Activated T-helper 17 cell treated with anti-CD3 and anti-CD28 coated beads, Interleukin-2, amount 50 U/mL, for 72 hours (primary cell): ENCODE results near the gene FAM43B. TPM values are rescaled to one million over a fixed set of nuclear protein-coding genes. Genes with fewer than 3 reads are reported as not detected.

Experiments used
- ATAC-seq: fragments of 150-1000 bp; cut with Tn5 transposase; replicated peaks from 2 replicates; pipeline ENCODE4 v1.10.0; 2021; ENCODE audit warnings: mild to moderate bottlenecking, moderate library complexity
- H3K27ac Mint-ChIP-seq: one replicate; pipeline ENCODE4 v1.8.0; 2022; ENCODE audit warnings: mixed read lengths
- H3K27me3 Mint-ChIP-seq: one replicate; pipeline ENCODE4 v1.8.0; 2022; ENCODE audit warnings: mixed read lengths
- H3K36me3 Mint-ChIP-seq: one replicate; pipeline ENCODE4 v1.8.0; 2022; ENCODE audit warnings: low read depth, mild to moderate bottlenecking, mixed read lengths
- H3K4me1 Mint-ChIP-seq: one replicate; pipeline ENCODE4 v1.8.0; 2022; ENCODE audit warnings: mixed read lengths
- H3K4me3 Mint-ChIP-seq: one replicate; pipeline ENCODE4 v1.8.0; 2022; ENCODE audit warnings: mild to moderate bottlenecking, mixed read lengths
- H3K9me3 Mint-ChIP-seq: one replicate; pipeline ENCODE4 v1.8.0; 2022; ENCODE audit warnings: mixed read lengths
- total RNA-seq, 2 donors: library from RNA; stranded (reverse); gene quantifications; one replicate each; pipeline ENCODE4 v1.2.3, GENCODE V29; 2022

Gene FAM43B
- total RNA-seq, 2 donors from 2014 or later = not detected

GRCh38 chr1:20596106-20596505, 43.7 kb downstream of the FAM43B start:
- H3K9me3 Mint-ChIP-seq = no peaks in the 10 kb centered on the region
- peaks cover 24% of the 10 kb centered on the region for H3K27me3 Mint-ChIP-seq
- no peaks in the 10 kb centered on the region for H3K4me1 Mint-ChIP-seq
- no peak for ATAC-seq
- no peaks in the 10 kb centered on the region for H3K36me3 Mint-ChIP-seq
- no peak overlapping the region for H3K27ac Mint-ChIP-seq
- no peak overlapping the region for H3K4me3 Mint-ChIP-seq

GRCh38 chr1:20597650-20598049, 45.3 kb downstream of the FAM43B start:
- ATAC-seq = no peak
- H3K4me3 Mint-ChIP-seq = no peak overlapping the region
- H3K27me3 Mint-ChIP-seq = peaks cover 13% of the 10 kb centered on the region
- no peaks in the 10 kb centered on the region for H3K4me1 Mint-ChIP-seq
- H3K9me3 Mint-ChIP-seq = no peaks in the 10 kb centered on the region
- H3K36me3 Mint-ChIP-seq = no peaks in the 10 kb centered on the region
- H3K27ac Mint-ChIP-seq = no peak overlapping the region

DNA sequence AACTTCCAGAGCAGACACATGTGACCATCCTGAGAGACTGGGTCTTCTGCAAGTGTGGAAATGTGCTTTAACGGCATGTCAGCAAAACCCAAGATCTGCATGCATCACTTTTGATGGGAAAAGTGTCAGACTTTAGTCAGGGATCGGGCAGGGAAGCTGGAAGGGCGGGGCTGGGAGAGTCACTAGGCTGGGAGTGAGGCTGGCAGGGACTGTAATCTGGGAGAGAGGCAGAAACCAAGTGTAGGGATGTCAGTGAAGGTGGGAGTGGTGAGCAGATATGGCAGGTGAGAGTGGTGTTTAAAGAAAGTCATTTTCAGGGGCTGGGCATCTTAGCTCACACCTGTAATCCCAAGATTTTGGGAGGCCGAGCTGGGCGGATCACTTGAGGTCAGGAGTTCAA, 47.8 kb downstream of the FAM43B start:
- Mint-ChIP-seq H3K4me3 (no peak overlapping the region), H3K4me1 (no peaks in the 10 kb centered on the region), H3K27ac (no peak overlapping the region), H3K27me3 (peaks cover 11% of the 10 kb centered on the region), H3K36me3 (no peaks in the 10 kb centered on the region), H3K9me3 (no peaks in the 10 kb centered on the region)
- no peak for ATAC-seq

- H3K27ac Mint-ChIP-seq = no peak overlapping the region
- no peaks in the 10 kb centered on the region for H3K36me3 Mint-ChIP-seq
Observed at GRCh38 chr1:20601129-20601825, 48.9 kb downstream of the FAM43B start.

GRCh38 chr1:20602851-20603450, 50.6 kb downstream of the FAM43B start:
- Mint-ChIP-seq H3K4me1 (no peaks in the 10 kb centered on the region), H3K27me3 (peaks cover 20% of the 10 kb centered on the region), H3K27ac (no peak overlapping the region), H3K36me3 (no peaks in the 10 kb centered on the region), H3K4me3 (no peak overlapping the region), H3K9me3 (no peaks in the 10 kb centered on the region)
- no peak for ATAC-seq

More at GRCh38 chr1:20601129-20601825, 48.9 kb downstream of the FAM43B start:
- peaks cover 11% of the 10 kb centered on the region for H3K27me3 Mint-ChIP-seq
- H3K4me3 Mint-ChIP-seq = no peak overlapping the region
- no peaks in the 10 kb centered on the region for H3K4me1 Mint-ChIP-seq
- H3K9me3 Mint-ChIP-seq = no peaks in the 10 kb centered on the region
- no peak for ATAC-seq

- no peak overlapping the region for H3K27ac Mint-ChIP-seq
- no peak for ATAC-seq
- no peak overlapping the region for H3K4me3 Mint-ChIP-seq
- no peaks in the 10 kb centered on the region for H3K9me3 Mint-ChIP-seq
- no peaks in the 10 kb centered on the region for H3K36me3 Mint-ChIP-seq
- peaks cover 19% of the 10 kb centered on the region for H3K27me3 Mint-ChIP-seq
- H3K4me1 Mint-ChIP-seq = no peaks in the 10 kb centered on the region
Observed at GRCh38 chr1:20603504-20604464, 51.4 kb downstream of the FAM43B start.

Other genes with a start within 250 kb of the FAM43B start
- gene CAMK2N1, start 66.4 kb upstream of the FAM43B start, total RNA-seq = under 1 TPM; 0.30 to 0.53 TPM
- 10 to 100 TPM; 11.6 to 16.3 TPM for gene MUL1, start 44.4 kb upstream of the FAM43B start, total RNA-seq
- not detected for gene CDA, start 36.5 kb downstream of the FAM43B start, total RNA-seq
- 1 to 10 TPM; 4.1 to 4.6 TPM for gene PINK1, start 80.9 kb downstream of the FAM43B start, total RNA-seq
- 100 to 1,000 TPM; 132 to 224 TPM for gene DDOST, start 108.8 kb downstream of the FAM43B start, total RNA-seq
- under 1 TPM; 0.06 to 0.85 TPM for gene KIF17, start 165.4 kb downstream of the FAM43B start, total RNA-seq
- under 1 TPM in 1 of 2 donors, not detected in 1; 0.06 TPM for gene SH2D5, start 180.1 kb downstream of the FAM43B start, total RNA-seq
- gene HP1BP3, start 234.7 kb downstream of the FAM43B start, total RNA-seq = 100 to 1,000 TPM; 223 to 244 TPM